Measurements from ENCODE around the gene NPVF.

DNA sequence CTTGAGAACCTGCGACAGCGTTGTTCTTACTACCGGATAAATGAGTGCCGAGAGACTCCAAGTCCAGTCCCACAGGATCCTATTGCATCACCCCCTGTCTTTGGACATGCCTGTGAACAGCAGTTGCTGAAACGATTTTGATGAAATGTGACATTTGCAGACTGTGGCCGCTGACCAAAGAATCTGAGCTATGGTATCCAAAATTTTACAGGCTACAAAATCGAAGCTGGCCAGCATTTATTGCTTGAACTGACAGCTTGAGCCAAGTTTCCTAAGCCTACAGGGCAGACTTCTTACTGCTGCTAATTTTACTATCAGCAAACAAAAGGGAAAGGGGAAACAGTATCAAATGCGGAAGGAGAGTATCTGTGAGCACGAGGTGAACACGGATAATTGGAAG is 12.1 kb upstream of the NPVF start:
- TF ChIP-seq ZFX (IDR thresholded peaks at IDR 0.05; ENCODE audit: borderline replicate concordance), result no peak
- TF ChIP-seq, protein P1, sequence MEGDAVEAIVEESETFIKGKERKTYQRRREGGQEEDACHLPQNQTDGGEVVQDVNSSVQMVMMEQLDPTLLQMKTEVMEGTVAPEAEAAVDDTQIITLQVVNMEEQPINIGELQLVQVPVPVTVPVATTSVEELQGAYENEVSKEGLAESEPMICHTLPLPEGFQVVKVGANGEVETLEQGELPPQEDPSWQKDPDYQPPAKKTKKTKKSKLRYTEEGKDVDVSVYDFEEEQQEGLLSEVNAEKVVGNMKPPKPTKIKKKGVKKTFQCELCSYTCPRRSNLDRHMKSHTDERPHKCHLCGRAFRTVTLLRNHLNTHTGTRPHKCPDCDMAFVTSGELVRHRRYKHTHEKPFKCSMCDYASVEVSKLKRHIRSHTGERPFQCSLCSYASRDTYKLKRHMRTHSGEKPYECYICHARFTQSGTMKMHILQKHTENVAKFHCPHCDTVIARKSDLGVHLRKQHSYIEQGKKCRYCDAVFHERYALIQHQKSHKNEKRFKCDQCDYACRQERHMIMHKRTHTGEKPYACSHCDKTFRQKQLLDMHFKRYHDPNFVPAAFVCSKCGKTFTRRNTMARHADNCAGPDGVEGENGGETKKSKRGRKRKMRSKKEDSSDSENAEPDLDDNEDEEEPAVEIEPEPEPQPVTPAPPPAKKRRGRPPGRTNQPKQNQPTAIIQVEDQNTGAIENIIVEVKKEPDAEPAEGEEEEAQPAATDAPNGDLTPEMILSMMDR (IDR thresholded peaks at IDR 0.05), result no peak
